ENCODE data around the gene ATXN7L1.
"Not testable (repeated sequence)": the region's sequence is repeated elsewhere in the genome, so short reads cannot be mapped to it uniquely, and the experiment has no call there.

The ATXN7L1 gene

GRCh38 chr7:105602325-105603305 is 273.8 kb downstream of the ATXN7L1 start:
- no peak for DNase-seq

GRCh38 chr7:105600720-105601550 is 275.5 kb downstream of the ATXN7L1 start:
- no peak for DNase-seq

GRCh38 chr7:105599551-105599950 is 276.8 kb downstream of the ATXN7L1 start:
- no peak for DNase-seq

- not testable (repeated sequence) for DNase-seq
These were observed 277.3 kb downstream of the ATXN7L1 start for GRCh38 chr7:105599080-105599479.

GRCh38 chr7:105596866-105597265 is 279.5 kb downstream of the ATXN7L1 start:
- no peak for DNase-seq

GRCh38 chr7:105594034-105594433 is 282.4 kb downstream of the ATXN7L1 start:
- DNase-seq = no peak

GRCh38 chr7:105591522-105591921 is 284.9 kb downstream of the ATXN7L1 start:
- no peak for DNase-seq

- no peak for DNase-seq
These were observed 285.6 kb downstream of the ATXN7L1 start for GRCh38 chr7:105590793-105591192.

GRCh38 chr7:105589356-105590077 is 286.9 kb downstream of the ATXN7L1 start:
- DNase-seq = peak; percentile 21 to 47

- no peak for DNase-seq
These were observed 288.3 kb downstream of the ATXN7L1 start for GRCh38 chr7:105587909-105588635.

GRCh38 chr7:105585850-105586500 is 290.4 kb downstream of the ATXN7L1 start:
- DNase-seq = no peak

- no peak for DNase-seq
These were observed 292.2 kb downstream of the ATXN7L1 start for GRCh38 chr7:105584165-105584564.

GRCh38 chr7:105583061-105583460 is 293.3 kb downstream of the ATXN7L1 start:
- DNase-seq = no peak

GRCh38 chr7:105581066-105581811 is 295.2 kb downstream of the ATXN7L1 start, which contains the start of gene EFCAB10:
EFCAB10 (minus strand) TSS chr7:105581493; CDS start chr7:105581463, 30 bp downstream.
- peak; percentile 17 to 36 for DNase-seq

GRCh38 chr7:105580022-105580740 is 296.2 kb downstream of the ATXN7L1 start:
- no peak for DNase-seq

GRCh38 chr7:105578496-105578895 is 297.9 kb downstream of the ATXN7L1 start:
- DNase-seq = no peak

GRCh38 chr7:105577251-105577650 is 299.1 kb downstream of the ATXN7L1 start:
- DNase-seq = no peak

GRCh38 chr7:105571891-105572290 is 304.5 kb downstream of the ATXN7L1 start:
- DNase-seq = no peak

- DNase-seq = no peak
These were observed 308.6 kb downstream of the ATXN7L1 start for GRCh38 chr7:105567821-105568220.

- DNase-seq = no peak
These were observed 309.4 kb downstream of the ATXN7L1 start for GRCh38 chr7:105567024-105567423.

Measured in stimulated activated CD4-positive, alpha-beta T cell treated with anti-CD3 and anti-CD28 coated beads, Interleukin-4, amount 100 ng/mL, for 4 hours (primary cell).